WTC11 (cell line): ENCODE measurements around the gene LRRC18. TPM values are rescaled to one million over a fixed set of nuclear protein-coding genes. Genes with fewer than 3 reads are reported as not detected.

Experiments
- ATAC-seq: fragments of 200-7000 bp; cut with Tn5 transposase; 2 replicates; pipeline ENCODE4 v1.10.0; 2021; ENCODE audit warnings: mild to moderate bottlenecking, moderate library complexity
- CTCF ChIA-PET: fragments of 300-600 bp; sonication (Branson Sonifier 250); formaldehyde crosslinking; loops from one replicate; lab custom pipeline; 2021; ENCODE audit warnings: antibody characterized with exemption; lab: Charles Lee
- POLR2A ChIA-PET: fragments of 350-600 bp; sonication (Branson Sonifier 250); formaldehyde crosslinking; loops from one replicate; lab custom pipeline; 2021; ENCODE audit warnings: antibody characterized with exemption; lab: Charles Lee
- DNase-seq: peaks from one replicate; pipeline ENCODE4 v3.0.0; 2021; ENCODE audit warnings: low spot score
- H3K27ac Mint-ChIP-seq: 2 replicates; pipeline ENCODE4 v1.8.0; 2021; ENCODE audit warnings: mixed read lengths
- H3K27me3 Mint-ChIP-seq: 2 replicates; pipeline ENCODE4 v1.8.0; 2021; ENCODE audit warnings: low read depth, mild to moderate bottlenecking, moderate library complexity, mixed read lengths
- H3K36me3 Mint-ChIP-seq: 2 replicates; pipeline ENCODE4 v1.8.0; 2021; ENCODE audit warnings: mixed read lengths
- H3K4me1 Mint-ChIP-seq: 2 replicates; pipeline ENCODE4 v1.8.0; 2022; ENCODE audit warnings: mixed read lengths
- H3K4me3 Mint-ChIP-seq: 2 replicates; pipeline ENCODE4 v1.8.0; 2021; ENCODE audit warnings: mild to moderate bottlenecking, moderate library complexity, mixed read lengths
- H3K9me3 Mint-ChIP-seq: 2 replicates; pipeline ENCODE4 v1.8.0; 2021; ENCODE audit warnings: mixed read lengths
- ATF1 ChIP-seq: sonication (generic); formaldehyde crosslinking; IDR thresholded peaks from 2 replicates; pipeline ENCODE4 v1.8.1; 2023; ENCODE audit warnings: mild to moderate bottlenecking, moderate library complexity, missing genetic modification reagents
- ATF6 ChIP-seq: sonication (generic); formaldehyde crosslinking; IDR thresholded peaks from 2 replicates; pipeline ENCODE4 v1.8.1; 2023; ENCODE audit warnings: mild to moderate bottlenecking, missing genetic modification reagents
- CBFB ChIP-seq: sonication (generic); formaldehyde crosslinking; IDR thresholded peaks from 2 replicates; pipeline ENCODE4 v1.8.1; 2022; ENCODE audit warnings: mild to moderate bottlenecking, low read depth, missing genetic modification reagents
- ELF4 ChIP-seq: sonication (generic); formaldehyde crosslinking; IDR thresholded peaks from 2 replicates; pipeline ENCODE4 v1.8.1; 2022; ENCODE audit warnings: low read depth, mild to moderate bottlenecking, moderate library complexity, missing genetic modification reagents
- ERG ChIP-seq: fragments of 250-450 bp; sonication (Bioruptor Pico); IDR thresholded peaks from 2 replicates; pipeline ENCODE4 v1.8.0; 2021; ENCODE audit warnings: mild to moderate bottlenecking
- ESRRA ChIP-seq: sonication (generic); formaldehyde crosslinking; IDR thresholded peaks from 2 replicates; pipeline ENCODE4 v1.8.1; 2022; ENCODE audit warnings: mild to moderate bottlenecking, missing genetic modification reagents, borderline replicate concordance
- FOXK1 ChIP-seq: sonication (generic); formaldehyde crosslinking; IDR thresholded peaks from 2 replicates; pipeline ENCODE4 v1.8.0; 2022; ENCODE audit warnings: mild to moderate bottlenecking, moderate library complexity, missing genetic modification reagents
- FOXP1 ChIP-seq: sonication (generic); formaldehyde crosslinking; IDR thresholded peaks from 2 replicates; pipeline ENCODE4 v1.8.0; 2022; ENCODE audit warnings: missing genetic modification reagents, mild to moderate bottlenecking, moderate library complexity, borderline replicate concordance
- HMGA2 ChIP-seq: fragments of 250-450 bp; sonication (Bioruptor Pico); IDR thresholded peaks from 2 replicates; pipeline ENCODE4 v1.4.0; 2021; ENCODE audit warnings: mild to moderate bottlenecking, moderate library complexity
- OVOL2 ChIP-seq: fragments of 250-450 bp; sonication (Bioruptor Pico); IDR thresholded peaks from 2 replicates; pipeline ENCODE4 v1.9.0; 2021; ENCODE audit warnings: mild to moderate bottlenecking, borderline replicate concordance
- STAT6 ChIP-seq: sonication (generic); formaldehyde crosslinking; conservative IDR thresholded peaks from 2 replicates; pipeline ENCODE4 v1.8.1; 2023; ENCODE audit warnings: mild to moderate bottlenecking, low read depth, missing genetic modification reagents, moderate library complexity
- TEAD1 ChIP-seq: sonication (generic); formaldehyde crosslinking; IDR thresholded peaks from 2 replicates; pipeline ENCODE4 v1.8.0; 2022; ENCODE audit warnings: mild to moderate bottlenecking, missing genetic modification reagents
- TP53 ChIP-seq: sonication (generic); formaldehyde crosslinking; IDR thresholded peaks from 2 replicates; pipeline ENCODE4 v1.8.1; 2023; ENCODE audit warnings: mild to moderate bottlenecking, missing genetic modification reagents
- ZBTB43 ChIP-seq: sonication (generic); formaldehyde crosslinking; IDR thresholded peaks from 2 replicates; pipeline ENCODE4 v1.8.1; 2023; ENCODE audit warnings: mild to moderate bottlenecking, missing genetic modification reagents
- ZNF219 ChIP-seq: sonication (generic); formaldehyde crosslinking; IDR thresholded peaks from 2 replicates; pipeline ENCODE4 v1.8.0; 2023; ENCODE audit warnings: missing genetic modification reagents, mild to moderate bottlenecking, borderline replicate concordance
- ZNF232 ChIP-seq: sonication (generic); formaldehyde crosslinking; IDR thresholded peaks from 2 replicates; pipeline ENCODE4 v1.8.0; 2022; ENCODE audit warnings: mild to moderate bottlenecking, missing genetic modification reagents
- ZNF396 ChIP-seq: fragments of 250-450 bp; sonication (Bioruptor Pico); IDR thresholded peaks from 2 replicates; pipeline ENCODE4 v1.8.0; 2021; ENCODE audit warnings: mild to moderate bottlenecking, moderate library complexity, borderline replicate concordance
- ZNF416 ChIP-seq: fragments of 250-450 bp; sonication (Bioruptor Pico); IDR thresholded peaks from 2 replicates; pipeline ENCODE4 v1.9.0; 2021; ENCODE audit warnings: mild to moderate bottlenecking, inconsistent platforms
- ZNF423 ChIP-seq: fragments of 250-450 bp; sonication (Bioruptor Pico); IDR thresholded peaks from 2 replicates; pipeline ENCODE4 v2.1.2; 2022; ENCODE audit warnings: mild to moderate bottlenecking, moderate library complexity
- ZNF671 ChIP-seq: fragments of 250-450 bp; sonication (Bioruptor Pico); IDR thresholded peaks from 2 replicates; pipeline ENCODE4 v1.8.0; 2021; ENCODE audit warnings: mild to moderate bottlenecking
- total RNA-seq: library from RNA; stranded (reverse); gene quantifications from 3 replicates; pipeline ENCODE4 v1.2.3, GENCODE V29; 2021
- TF ChIP-seq, protein P1 (sequence below): fragments of 250-450 bp; sonication (Bioruptor Pico); IDR thresholded peaks from 2 replicates; pipeline ENCODE4 v1.9.0; 2021; ENCODE audit warnings: moderate library complexity, mild to moderate bottlenecking, inconsistent platforms, borderline replicate concordance
- TF ChIP-seq, protein P2 (sequence below): sonication (generic); formaldehyde crosslinking; IDR thresholded peaks from 2 replicates; pipeline ENCODE4 v1.8.1; 2023; ENCODE audit warnings: mild to moderate bottlenecking, missing genetic modification reagents, moderate library complexity
- TF ChIP-seq, protein P3 (sequence below): fragments of 250-450 bp; sonication (Bioruptor Pico); IDR thresholded peaks from 2 replicates; pipeline ENCODE4 v1.9.0; 2021; ENCODE audit warnings: mild to moderate bottlenecking, borderline replicate concordance

LRRC18 gene
- total RNA-seq, 1 experiment from 2014 or later = not detected

DNA sequence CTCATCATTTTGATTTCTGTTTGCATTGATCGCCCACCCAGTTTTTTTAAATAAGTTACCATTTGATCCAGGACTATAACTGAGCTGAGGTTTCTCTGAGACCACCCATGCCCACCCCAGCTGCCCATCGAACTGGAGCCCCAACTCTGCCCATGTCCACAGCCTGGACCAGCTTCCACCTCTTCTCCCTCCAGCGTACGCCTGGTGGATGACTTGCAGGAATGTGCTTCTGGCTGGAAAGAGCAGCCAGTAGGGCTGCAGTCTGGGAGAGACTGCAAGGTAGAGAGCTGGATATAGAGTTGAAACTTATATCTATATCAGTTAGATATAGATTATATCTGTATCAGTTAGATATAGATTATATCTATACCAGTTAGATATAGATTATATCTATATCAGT is 25.8 kb upstream of the LRRC18 start:
- no peaks in the 10 kb centered on the region for H3K4me1 Mint-ChIP-seq
- H3K9me3 Mint-ChIP-seq = peaks cover 9% of the 10 kb centered on the region
- TF ChIP-seq, protein P1, sequence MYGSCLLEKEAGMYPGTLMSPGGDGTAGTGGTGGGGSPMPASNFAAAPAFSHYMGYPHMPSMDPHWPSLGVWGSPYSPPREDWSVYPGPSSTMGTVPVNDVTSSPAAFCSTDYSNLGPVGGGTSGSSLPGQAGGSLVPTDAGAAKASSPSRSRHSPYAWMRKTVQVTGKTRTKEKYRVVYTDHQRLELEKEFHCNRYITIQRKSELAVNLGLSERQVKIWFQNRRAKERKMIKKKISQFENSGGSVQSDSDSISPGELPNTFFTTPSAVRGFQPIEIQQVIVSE (CRISPR knock-in tag) = no peak
- TF ChIP-seq CBFB (CRISPR knock-in tag) (no peak), FOXK1 (CRISPR knock-in tag) (no peak), ZNF396 (no peak), ESRRA (CRISPR knock-in tag) (no peak), ZNF219 (CRISPR knock-in tag) (no peak), HMGA2 (CRISPR knock-in tag) (no peak), ZNF416 (CRISPR knock-in tag) (no peak), ZNF423 (CRISPR knock-in tag) (no peak), ATF6 (CRISPR knock-in tag) (no peak), ERG (CRISPR knock-in tag) (no peak), ATF1 (no peak), TP53 (CRISPR knock-in tag) (no peak), TEAD1 (no peak)
- TF ChIP-seq, protein P2, sequence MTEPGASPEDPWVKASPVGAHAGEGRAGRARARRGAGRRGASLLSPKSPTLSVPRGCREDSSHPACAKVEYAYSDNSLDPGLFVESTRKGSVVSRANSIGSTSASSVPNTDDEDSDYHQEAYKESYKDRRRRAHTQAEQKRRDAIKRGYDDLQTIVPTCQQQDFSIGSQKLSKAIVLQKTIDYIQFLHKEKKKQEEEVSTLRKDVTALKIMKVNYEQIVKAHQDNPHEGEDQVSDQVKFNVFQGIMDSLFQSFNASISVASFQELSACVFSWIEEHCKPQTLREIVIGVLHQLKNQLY (CRISPR knock-in tag) = no peak
- ChIA-PET CTCF (interaction anchor here (1.2 kb wide), 2 partner anchors 307 to 309 kb away, joined by 4 read pairs; no protein-coding TSS in a partner anchor), POLR2A (no interaction called here)
- no peak overlapping the region for H3K4me3 Mint-ChIP-seq
- DNase-seq (no peak), ATAC-seq (no peak)
- H3K27me3 Mint-ChIP-seq = no peaks in the 10 kb centered on the region; the same call in 1 of the 2 replicates
- H3K36me3 Mint-ChIP-seq = no peaks in the 10 kb centered on the region
- no peak overlapping the region for H3K27ac Mint-ChIP-seq

DNA sequence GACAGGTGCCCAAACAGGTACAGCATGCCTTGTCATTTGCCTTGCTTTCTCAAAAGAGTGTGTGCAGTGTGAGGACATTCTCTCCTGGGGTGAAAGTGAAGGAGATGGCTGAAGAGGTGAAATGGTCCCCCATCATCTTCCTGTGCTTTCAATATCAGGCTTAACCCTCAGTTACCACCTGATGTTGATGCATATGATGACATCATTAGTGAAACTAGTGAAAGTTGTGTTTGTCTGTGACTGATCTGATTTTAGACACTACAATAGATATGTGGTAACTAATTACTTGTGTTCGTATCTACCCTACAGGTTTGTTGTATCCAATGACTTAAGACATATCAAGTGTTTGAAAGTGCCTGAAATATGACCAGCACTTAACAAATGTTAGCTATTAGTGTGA is 24.4 kb upstream of the LRRC18 start:
- Mint-ChIP-seq H3K9me3 (peaks cover 9% of the 10 kb centered on the region), H3K4me3 (no peak overlapping the region), H3K4me1 (no peaks in the 10 kb centered on the region), H3K36me3 (no peaks in the 10 kb centered on the region), H3K27ac (no peak overlapping the region), H3K27me3 (no peaks in the 10 kb centered on the region; the same call in 1 of the 2 replicates)
- ChIA-PET CTCF (no interaction called here), POLR2A (no interaction called here)
- no peak for DNase-seq
- no peak for ATAC-seq
- TF ChIP-seq FOXP1 (CRISPR knock-in tag) (no peak), STAT6 (CRISPR knock-in tag) (no peak), ELF4 (no peak), ZBTB43 (CRISPR knock-in tag) (no peak), OVOL2 (no peak), ZNF232 (CRISPR knock-in tag) (no peak), CBFB (CRISPR knock-in tag) (no peak), ZNF671 (CRISPR knock-in tag) (no peak)
- TF ChIP-seq, protein P3, sequence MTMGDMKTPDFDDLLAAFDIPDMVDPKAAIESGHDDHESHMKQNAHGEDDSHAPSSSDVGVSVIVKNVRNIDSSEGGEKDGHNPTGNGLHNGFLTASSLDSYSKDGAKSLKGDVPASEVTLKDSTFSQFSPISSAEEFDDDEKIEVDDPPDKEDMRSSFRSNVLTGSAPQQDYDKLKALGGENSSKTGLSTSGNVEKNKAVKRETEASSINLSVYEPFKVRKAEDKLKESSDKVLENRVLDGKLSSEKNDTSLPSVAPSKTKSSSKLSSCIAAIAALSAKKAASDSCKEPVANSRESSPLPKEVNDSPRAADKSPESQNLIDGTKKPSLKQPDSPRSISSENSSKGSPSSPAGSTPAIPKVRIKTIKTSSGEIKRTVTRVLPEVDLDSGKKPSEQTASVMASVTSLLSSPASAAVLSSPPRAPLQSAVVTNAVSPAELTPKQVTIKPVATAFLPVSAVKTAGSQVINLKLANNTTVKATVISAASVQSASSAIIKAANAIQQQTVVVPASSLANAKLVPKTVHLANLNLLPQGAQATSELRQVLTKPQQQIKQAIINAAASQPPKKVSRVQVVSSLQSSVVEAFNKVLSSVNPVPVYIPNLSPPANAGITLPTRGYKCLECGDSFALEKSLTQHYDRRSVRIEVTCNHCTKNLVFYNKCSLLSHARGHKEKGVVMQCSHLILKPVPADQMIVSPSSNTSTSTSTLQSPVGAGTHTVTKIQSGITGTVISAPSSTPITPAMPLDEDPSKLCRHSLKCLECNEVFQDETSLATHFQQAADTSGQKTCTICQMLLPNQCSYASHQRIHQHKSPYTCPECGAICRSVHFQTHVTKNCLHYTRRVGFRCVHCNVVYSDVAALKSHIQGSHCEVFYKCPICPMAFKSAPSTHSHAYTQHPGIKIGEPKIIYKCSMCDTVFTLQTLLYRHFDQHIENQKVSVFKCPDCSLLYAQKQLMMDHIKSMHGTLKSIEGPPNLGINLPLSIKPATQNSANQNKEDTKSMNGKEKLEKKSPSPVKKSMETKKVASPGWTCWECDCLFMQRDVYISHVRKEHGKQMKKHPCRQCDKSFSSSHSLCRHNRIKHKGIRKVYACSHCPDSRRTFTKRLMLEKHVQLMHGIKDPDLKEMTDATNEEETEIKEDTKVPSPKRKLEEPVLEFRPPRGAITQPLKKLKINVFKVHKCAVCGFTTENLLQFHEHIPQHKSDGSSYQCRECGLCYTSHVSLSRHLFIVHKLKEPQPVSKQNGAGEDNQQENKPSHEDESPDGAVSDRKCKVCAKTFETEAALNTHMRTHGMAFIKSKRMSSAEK (CRISPR knock-in tag) = no peak
